B cell (primary cell): ENCODE measurements around the gene CEP95. TPM values are rescaled to one million over a fixed set of nuclear protein-coding genes. Genes with fewer than 3 reads are reported as not detected.

Experiments
- ATAC-seq: fragments of 200-7000 bp; cut with Tn5 transposase; one replicate; pipeline ENCODE4 v1.10.0; 2021; ENCODE audit warnings: low read depth, mild to moderate bottlenecking, moderate number of reproducible peaks, moderate library complexity
- CTCF ChIA-PET: fragments of 350-600 bp; sonication (Branson Sonifier 250); formaldehyde crosslinking; loops from one replicate; lab custom pipeline; 2021; ENCODE audit warnings: antibody characterized with exemption, inconsistent platforms; lab: Charles Lee
- POLR2A ChIA-PET: fragments of 350-600 bp; sonication (Branson Sonifier 250); formaldehyde crosslinking; loops from one replicate; lab custom pipeline; 2021; ENCODE audit warnings: antibody characterized with exemption; lab: Charles Lee
- DNase-seq: peaks from one replicate; pipeline ENCODE4 v3.0.0; 2013
- H2AFZ ChIP-seq: 2 replicates; pipeline ENCODE4 v1.6.1; 2012; ENCODE audit warnings: mild to moderate bottlenecking, low read depth, low read length; ENCODE audit not compliant: insufficient read depth, poor library complexity, severe bottlenecking
- H3K27ac ChIP-seq, 2 donors: 1 replicate in 1 of 2; 2 replicates in 1 of 2; pipeline ENCODE4 v1.5.1; 2012 to 2013; ENCODE audit warnings: low read length in 2 of 2, mild to moderate bottlenecking in 2 of 2, moderate library complexity in 1 of 2
- H3K27me3 ChIP-seq, 4 experiments: fragments of 200-600 bp in 1 of 4; sonication (generic) in 1 of 4; replicated peaks in 1 of 4; 1 replicate in 2 of 4; 2 replicates in 2 of 4; pipeline versions ENCODE4 v1.6.1 to v1.7.0; 2013 to 2016; ENCODE audit warnings: low read length in 3 of 4, mild to moderate bottlenecking in 2 of 4, mixed read lengths in 1 of 4, moderate library complexity in 1 of 4; ENCODE audit not compliant: insufficient read depth in 4 of 4, control insufficient read depth in 3 of 4; ENCODE audit errors: control extremely low read depth in 1 of 4
- H3K36me3 ChIP-seq, 2 experiments: replicated peaks in 1 of 2; 1 replicate in 1 of 2; 2 replicates in 1 of 2; pipeline versions ENCODE4 v1.6.1 to v1.7.1; 2013; ENCODE audit warnings: low read length in 1 of 2; ENCODE audit not compliant: insufficient read depth in 2 of 2, control insufficient read depth in 1 of 2; ENCODE audit errors: control extremely low read depth in 1 of 2, extremely low read depth in 1 of 2
- H3K4me1 ChIP-seq, 2 donors: fragments of 200-600 bp in 1 of 2; sonication (generic) in 1 of 2; 1 replicate in 1 of 2; 2 replicates in 1 of 2; pipeline versions ENCODE4 v1.5.1 to v1.6.1; 2013 to 2017; ENCODE audit warnings: low read length in 2 of 2; ENCODE audit not compliant: control insufficient read depth in 2 of 2, insufficient read depth in 2 of 2
- H3K4me2 ChIP-seq: replicated peaks from 2 replicates; pipeline ENCODE3; 2012; ENCODE audit warnings: mild to moderate bottlenecking, low read depth, low read length; ENCODE audit not compliant: poor library complexity, severe bottlenecking
- H3K4me3 ChIP-seq, 5 experiments: fragments of 200-600 bp in 1 of 5; sonication (generic) in 1 of 5; 1 replicate in 3 of 5; 2 replicates in 2 of 5; pipeline versions ENCODE4 v1.5.1 to v1.7.0; 2011 to 2016; ENCODE audit warnings: low read length in 4 of 5, mild to moderate bottlenecking in 4 of 5, low read depth in 2 of 5, control low read depth in 1 of 5, moderate library complexity in 1 of 5; ENCODE audit not compliant: insufficient read depth in 1 of 5; ENCODE audit errors: control extremely low read depth in 1 of 5, extremely low read depth in 1 of 5
- H3K79me2 ChIP-seq: fragments of 200-600 bp; sonication (generic); one replicate; pipeline ENCODE4 v1.6.0; 2016; ENCODE audit warnings: low read length; ENCODE audit not compliant: control insufficient read depth, insufficient read depth
- H3K9ac ChIP-seq: fragments of 200-600 bp; sonication (generic); 2 replicates; pipeline ENCODE4 v1.6.1; 2017; ENCODE audit warnings: mild to moderate bottlenecking, low read length, moderate library complexity
- H3K9me3 ChIP-seq, 3 donors: one replicate each; pipeline versions ENCODE4 v1.6.1 to v1.7.1; 2013; ENCODE audit warnings: low read length in 2 of 3; ENCODE audit not compliant: control insufficient read depth in 2 of 3, insufficient read depth in 1 of 3; ENCODE audit errors: control extremely low read depth in 1 of 3
- H4K20me1 ChIP-seq: 2 replicates; pipeline ENCODE4 v1.6.0; 2012; ENCODE audit warnings: mild to moderate bottlenecking, low read length; ENCODE audit not compliant: insufficient read depth, control insufficient read depth, poor library complexity, severe bottlenecking
- H3K27ac Mint-ChIP-seq: one replicate; pipeline ENCODE4 v1.8.0; 2021; ENCODE audit warnings: mixed read lengths
- H3K27me3 Mint-ChIP-seq: one replicate; pipeline ENCODE4 v1.8.0; 2021; ENCODE audit warnings: mixed read lengths
- H3K4me1 Mint-ChIP-seq: one replicate; pipeline ENCODE4 v1.8.0; 2021; ENCODE audit warnings: mixed read lengths
- H3K4me3 Mint-ChIP-seq: one replicate; pipeline ENCODE4 v1.8.0; 2021; ENCODE audit warnings: mixed read lengths
- H3K9me3 Mint-ChIP-seq: one replicate; pipeline ENCODE4 v1.8.0; 2022; ENCODE audit warnings: mixed read lengths; ENCODE audit not compliant: insufficient read depth
- CTCF ChIP-seq: fragments of 200-600 bp; IDR thresholded peaks from one replicate; pipeline ENCODE4 v1.8.0; 2022; ENCODE audit warnings: antibody characterized with exemption, mild to moderate bottlenecking
- EZH2 ChIP-seq: IDR thresholded peaks from 2 replicates; pipeline ENCODE4 v1.6.1; 2012; ENCODE audit warnings: borderline replicate concordance, low read depth, mild to moderate bottlenecking, moderate library complexity, low read length; ENCODE audit not compliant: insufficient read depth, poor library complexity, severe bottlenecking
- WGBS: methylation state at CpG from one replicate; pipeline ENCODE4 v1.1.5; 2013; ENCODE audit warnings: missing lambda C conversion rate; ENCODE audit not compliant: insufficient coverage; 5-methylcytosine and 5-hydroxymethylcytosine counted together
- intact Hi-C: fragments of 100-400 bp; cut with micrococcal nuclease; formaldehyde crosslinking; loops from one replicate; pipeline ENCODE4 v1.10.0; 2022
- polyA plus RNA-seq: library from polyadenylated mRNA; depleted of rRNA; stranded (reverse); fragments of >200 nt; gene quantifications from 2 replicates; pipeline ENCODE4 v1.2.3, GENCODE V29; 2012
- total RNA-seq, 2 donors: library from RNA; stranded (reverse); fragments of 120-200 nt in 1 of 2; gene quantifications; 1 replicate in 1 of 2; 2 replicates in 1 of 2; pipeline versions ENCODE4 v1.2.3 to v1.2.4, GENCODE V29; 2013 to 2022

The CEP95 gene
- total and polyA plus RNA-seq, 2 donors (not counting 1 experiment from before 2014, with no cell fraction given): 71.1 to 122 TPM

- Histone ChIP-seq H3K4me2 (no peak overlapping the region), H2AFZ (no peak overlapping the region), H3K9ac (no peak overlapping the region), H3K79me2 (no peaks in the 10 kb centered on the region), H4K20me1 (no peaks in the 10 kb centered on the region), H3K9me3 (no peaks in the 10 kb centered on the region), H3K27ac (no peak overlapping the region), H3K36me3 (peaks cover 7 to 64% of the 10 kb centered on the region in 2 experiments), H3K4me1 (no peaks in the 10 kb centered on the region), H3K27me3 (no peaks in the 10 kb centered on the region), H3K4me3 (no peak overlapping the region)
- CTCF ChIA-PET: interaction anchor here (0.9 to 1.7 kb wide), 3 partner anchors 13 to 112 kb away, joined by 3 to 4 read pairs (median 3); no protein-coding TSS in a partner anchor
- WGBS: 97% methylated on average over 7 of the region's 7 CpGs
- TF ChIP-seq EZH2: no peak
- Mint-ChIP-seq H3K27me3 (no peaks in the 10 kb centered on the region), H3K4me3 (no peak overlapping the region), H3K4me1 (no peaks in the 10 kb centered on the region), H3K9me3 (no peaks in the 10 kb centered on the region), H3K27ac (no peak overlapping the region)
- POLR2A ChIA-PET: no interaction called here
- no peak for DNase-seq
- ATAC-seq: no peak
- intact Hi-C loops: no loop called here
These were observed 31.8 kb downstream of the CEP95 start for GRCh38 chr17:64538508-64539130.

GRCh38 chr17:64540118-64540776 is 33.5 kb downstream of the CEP95 start:
- H3K9me3 ChIP-seq: no peaks in the 10 kb centered on the region
- no peak overlapping the region for H3K4me3 ChIP-seq
- no peaks in the 10 kb centered on the region for H3K4me1 Mint-ChIP-seq
- ATAC-seq: no peak
- H3K4me3 Mint-ChIP-seq: no peak overlapping the region
- no peaks in the 10 kb centered on the region for H3K4me1 ChIP-seq
- no peaks in the 10 kb centered on the region for H3K27me3 Mint-ChIP-seq
- no peak for DNase-seq
- no peak for TF ChIP-seq CTCF
- no peak for TF ChIP-seq EZH2
- no peak overlapping the region for H3K27ac ChIP-seq
- H3K4me2 ChIP-seq: no peak overlapping the region
- no peaks in the 10 kb centered on the region for H4K20me1 ChIP-seq
- POLR2A ChIA-PET: no interaction called here
- H3K9me3 Mint-ChIP-seq: no peaks in the 10 kb centered on the region
- H3K79me2 ChIP-seq: no peaks in the 10 kb centered on the region
- H3K27me3 ChIP-seq: no peaks in the 10 kb centered on the region
- no peak overlapping the region for H2AFZ ChIP-seq
- no peak overlapping the region for H3K9ac ChIP-seq
- H3K36me3 ChIP-seq: peaks cover 6 to 59% of the 10 kb centered on the region in 2 experiments
- WGBS: 100% methylated on average over 2 of the region's 5 CpGs
- H3K27ac Mint-ChIP-seq: no peak overlapping the region
- CTCF ChIA-PET: interaction anchor here (1.7 kb wide), 1 partner anchor 109 kb away, joined by 4 read pairs; no protein-coding TSS in a partner anchor
- intact Hi-C loops: no loop called here
